ENCODE measurements around the gene CHERP. TPM values are rescaled to one million over a fixed set of nuclear protein-coding genes. Genes with fewer than 3 reads are reported as not detected.
A peak's percentile ranks its signal among the peaks of the same experiment; 100 is the strongest.
"Not testable (repeated sequence)": the region's sequence is repeated elsewhere in the genome, so short reads cannot be mapped to it uniquely, and the experiment has no call there.

Gene CHERP
- total RNA-seq, 1 donor from 2014 or later: 5.3 TPM

DNA sequence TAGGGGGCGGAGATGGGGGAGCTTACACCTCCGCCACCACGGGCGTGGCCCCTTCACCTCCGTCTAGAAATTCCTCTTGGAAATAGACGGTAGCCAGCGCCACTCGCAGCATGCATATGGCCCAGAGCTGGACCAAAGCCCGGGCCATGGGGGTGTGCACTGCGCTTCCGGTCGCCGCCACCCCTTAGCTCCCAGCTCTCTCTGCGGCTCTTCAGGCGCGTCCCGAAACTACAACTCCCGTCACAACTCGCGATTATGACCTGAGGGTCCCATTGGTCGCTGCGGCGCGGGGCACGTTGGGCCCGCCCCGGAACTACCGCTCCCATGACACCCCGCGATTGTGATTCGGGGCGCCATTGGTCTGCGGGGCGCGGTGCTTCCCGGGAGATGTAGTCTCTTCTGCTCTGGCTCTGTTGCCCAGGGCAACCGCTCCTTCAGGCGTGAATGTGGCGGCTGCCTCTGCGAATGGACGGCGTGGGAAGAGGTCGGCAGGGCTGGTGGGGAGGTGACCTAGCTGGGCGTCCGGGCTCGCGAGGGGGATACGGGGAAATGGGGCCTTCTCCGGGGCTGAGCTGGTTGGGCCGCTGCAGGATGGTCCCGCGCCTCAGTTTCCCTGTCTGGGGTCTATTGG is 46.1 kb downstream of the CHERP start, which contains the start of the genes C19orf44 and CALR3:
Gene C19orf44 (plus strand): TSS at position 413 of the 631 bp plus-strand sequence. CDS start 4,399 bp downstream, outside the sequence.
Gene CALR3 (minus strand): TSS at position 186 of the 631 bp plus-strand sequence. CDS start 38 bp downstream, at position 148.
- FAIRE-seq (peak; percentile 78), DNase-seq (ENCODE audit: low spot score in 2 of 2) (peak; percentile 86 to 94)

DNA sequence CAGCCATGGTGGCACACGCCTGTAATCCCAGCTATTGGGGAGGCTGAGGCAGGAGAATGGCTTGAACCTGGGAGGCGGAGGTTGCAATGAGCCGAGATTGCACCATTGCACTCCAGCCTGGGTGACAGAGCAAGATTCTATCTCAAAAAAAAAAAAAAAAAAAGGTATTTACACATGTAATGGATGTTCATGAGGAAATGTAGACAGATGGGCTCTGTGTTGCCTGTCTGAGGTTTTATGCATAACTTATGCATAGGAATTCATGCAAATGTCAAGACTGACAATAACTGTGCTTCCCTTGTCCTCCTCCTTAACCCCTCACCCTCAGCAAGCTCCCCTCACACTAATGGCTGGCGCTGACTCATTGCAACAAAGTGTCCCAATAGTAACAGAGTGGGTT is 55.8 kb downstream of the CHERP start:
- FAIRE-seq; DNase-seq (ENCODE audit: low spot score in 2 of 2): not testable (repeated sequence)

DNA sequence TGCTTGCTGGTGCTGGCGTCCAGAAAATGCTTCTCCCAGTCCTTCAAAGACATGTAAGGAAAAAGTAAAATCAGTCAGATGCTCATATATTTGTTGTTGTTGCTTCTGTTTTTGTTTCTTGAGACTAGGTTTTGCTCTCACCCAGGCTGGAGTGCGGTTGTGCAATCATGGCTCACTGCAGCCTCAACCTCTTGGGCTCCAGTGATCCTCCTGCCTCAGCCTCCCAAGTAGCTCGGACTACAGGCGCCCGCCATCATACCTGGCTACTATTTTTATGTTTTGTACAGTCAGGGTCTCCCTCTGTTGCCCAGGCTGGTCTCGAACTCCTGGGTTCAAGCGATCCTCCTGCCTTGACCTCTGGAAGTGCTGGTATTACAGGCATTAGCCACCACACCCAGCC is 59.5 kb downstream of the CHERP start:
- FAIRE-seq: no peak

DNA sequence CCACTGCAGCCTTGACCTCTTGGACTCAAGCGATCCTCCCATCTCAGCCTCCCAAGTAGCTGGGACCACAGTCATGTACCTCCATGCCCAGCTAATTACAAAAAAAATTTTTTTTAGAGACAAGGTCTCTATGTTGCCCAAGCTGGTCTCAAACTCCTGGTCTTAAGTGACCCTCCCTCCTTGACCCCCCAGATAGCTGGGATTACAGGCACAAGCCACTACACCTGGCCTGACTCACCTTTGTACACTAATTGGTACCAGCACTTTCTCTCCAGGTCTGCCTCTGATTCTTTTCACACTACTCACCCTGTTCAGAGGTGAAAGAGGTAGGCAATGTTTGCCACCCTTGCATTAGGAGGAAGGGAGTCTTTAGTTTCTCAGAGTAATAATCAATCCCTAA is 64.9 kb downstream of the CHERP start:
- no peak for FAIRE-seq
- DNase-seq (ENCODE audit: low spot score in 2 of 2): no peak

More for the DNA sequence above, 59.5 kb downstream of the CHERP start:
- DNase-seq (ENCODE audit: low spot score in 2 of 2): no peak

DNA sequence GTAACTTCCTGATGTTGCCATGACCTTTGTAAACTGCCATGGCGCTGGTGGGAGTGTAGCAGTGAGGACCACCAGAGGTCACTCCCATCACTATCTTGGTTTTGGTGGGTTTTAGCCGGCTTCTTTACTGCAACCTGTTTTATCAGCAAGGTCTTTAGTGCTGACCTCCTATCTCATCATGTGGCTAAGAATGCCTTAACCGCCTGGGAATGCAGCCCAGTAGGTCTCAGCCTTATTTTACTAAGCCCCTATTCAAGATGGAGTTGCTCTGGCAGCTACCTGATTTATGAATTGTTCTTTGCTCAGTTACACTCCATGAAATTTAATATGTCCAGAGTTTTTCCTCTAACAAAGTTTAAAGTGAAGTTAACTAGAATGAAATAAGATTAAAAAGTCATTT is 65.8 kb downstream of the CHERP start:
- FAIRE-seq: no peak
- DNase-seq (ENCODE audit: low spot score in 2 of 2): no peak

DNA sequence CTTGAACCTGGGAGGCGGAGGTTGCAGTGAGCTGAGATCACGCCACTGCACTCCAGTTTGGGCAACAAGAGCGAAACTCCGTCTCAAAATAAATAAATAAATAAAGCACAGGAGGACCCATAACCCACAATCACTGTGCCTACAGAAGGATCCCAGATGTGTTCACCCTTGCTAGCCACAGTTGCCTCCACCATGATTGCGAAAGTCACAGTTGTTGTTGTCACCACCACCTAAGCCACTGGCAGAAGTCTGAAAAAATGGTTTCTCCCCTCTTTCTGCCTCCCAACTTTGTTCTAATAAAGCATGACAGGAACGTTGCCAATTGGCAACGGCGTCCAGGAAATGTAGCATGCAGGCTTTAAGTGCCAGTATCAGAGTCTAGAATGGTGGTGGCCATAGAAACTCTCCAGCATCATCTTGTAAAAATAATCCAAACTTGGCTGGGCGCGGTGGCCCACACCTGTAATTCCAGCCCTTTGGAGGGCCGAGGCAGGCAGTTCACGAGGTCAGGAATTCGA is 68.3 kb downstream of the CHERP start:
- DNase-seq (ENCODE audit: low spot score in 2 of 2) (no peak), FAIRE-seq (no peak)

DNA sequence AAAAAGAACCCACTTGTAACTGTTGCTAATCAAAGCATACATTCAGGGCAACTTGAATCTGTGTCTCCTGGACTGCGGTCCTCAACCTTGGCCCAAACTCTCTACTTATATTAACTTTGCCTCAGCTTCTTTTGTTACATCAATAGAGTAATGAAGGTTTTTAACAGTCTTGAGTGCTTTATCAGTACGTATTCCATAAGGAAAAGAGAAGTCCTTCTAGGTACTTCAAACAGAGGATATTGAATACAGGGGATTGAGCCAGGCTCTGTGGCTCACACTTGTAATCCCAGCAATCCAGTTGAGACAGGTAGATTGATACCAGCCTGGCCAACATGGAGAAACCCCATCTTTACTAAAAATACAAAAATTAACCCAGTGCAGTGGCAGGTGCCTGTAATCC is 69.2 kb downstream of the CHERP start:
- FAIRE-seq (no peak), DNase-seq (ENCODE audit: low spot score in 2 of 2) (no peak)

DNA sequence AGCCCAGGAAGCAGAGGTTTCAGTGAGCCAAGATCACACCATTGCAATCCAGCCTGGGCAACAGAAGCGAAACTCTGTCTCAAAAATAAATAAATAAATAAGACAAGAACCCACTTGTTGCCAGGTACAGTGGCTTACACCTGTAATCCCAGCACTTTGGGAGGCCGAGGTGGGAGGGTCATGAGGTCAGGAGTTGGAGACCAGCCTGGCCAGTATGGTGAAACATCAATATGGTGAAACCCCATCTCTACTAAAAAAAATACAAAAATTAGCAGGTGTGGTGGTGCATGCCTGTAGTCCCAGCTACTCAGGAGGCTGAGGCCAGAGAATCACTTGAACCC is 69.7 kb downstream of the CHERP start:
- not testable (repeated sequence) for DNase-seq (ENCODE audit: low spot score in 2 of 2); FAIRE-seq

DNA sequence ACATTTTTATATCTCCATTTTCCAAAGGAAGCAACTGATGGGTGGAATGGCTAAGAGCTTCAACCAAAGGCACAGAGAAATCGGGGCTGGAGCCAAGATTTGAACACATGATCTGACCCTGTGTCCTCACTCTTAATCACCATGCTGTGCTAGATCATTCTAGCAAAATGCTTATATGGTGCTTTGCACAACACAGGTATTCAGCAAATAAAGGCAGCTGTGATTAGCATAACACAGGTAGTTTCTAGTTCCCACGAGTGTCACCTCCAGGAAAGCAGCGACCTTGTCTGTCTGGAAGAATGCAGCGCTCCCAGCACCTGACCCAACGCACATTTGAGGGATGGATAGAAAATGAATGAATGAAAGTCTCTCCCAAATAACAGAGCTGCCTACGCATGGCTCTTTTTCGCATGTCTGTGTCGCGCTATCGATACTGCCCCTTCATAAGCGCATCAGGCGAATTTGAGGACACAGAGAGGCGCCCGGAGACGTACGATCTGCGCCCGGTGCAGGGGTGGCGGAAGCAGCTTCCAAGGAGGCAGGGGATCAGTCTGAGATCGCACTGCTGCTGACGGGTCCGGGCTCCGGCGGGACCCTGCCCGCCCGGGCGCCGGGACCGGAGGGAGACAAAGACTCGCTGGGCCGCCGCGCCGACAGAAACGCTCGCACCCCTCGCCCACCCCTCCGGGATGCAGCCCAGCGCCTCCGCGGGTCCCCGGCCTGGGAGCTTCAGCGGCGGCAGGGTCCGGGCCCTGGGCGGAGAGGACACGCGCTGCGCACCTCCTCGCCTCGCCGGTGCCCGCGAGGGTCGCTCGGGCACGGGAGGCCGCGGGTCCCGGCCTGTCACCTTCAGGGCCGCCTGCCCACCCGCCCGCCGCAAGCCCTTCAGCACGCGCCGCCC is 71.1 kb downstream of the CHERP start:
- FAIRE-seq (no peak), DNase-seq (ENCODE audit: low spot score in 2 of 2) (peak in 1 of 2 donors; percentile 38)

DNA sequence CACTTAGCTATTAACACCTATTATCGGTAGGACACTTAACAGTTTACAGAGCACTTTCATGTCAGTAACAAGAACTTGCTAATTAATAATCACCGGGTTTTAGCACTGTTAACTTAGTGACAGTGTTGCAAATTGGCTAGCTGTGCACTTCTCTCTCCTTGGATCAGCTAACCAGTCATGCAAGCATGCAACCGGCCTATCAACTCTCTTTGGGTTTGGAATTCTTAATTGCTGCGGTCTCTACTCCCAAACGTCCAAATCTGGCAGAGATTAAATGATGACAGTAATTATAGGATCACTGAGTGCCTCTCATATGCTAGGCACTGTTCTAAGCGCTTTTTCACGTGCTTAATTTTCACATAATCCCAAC is 71.7 kb downstream of the CHERP start:
- FAIRE-seq: no peak
- no peak for DNase-seq (ENCODE audit: low spot score in 2 of 2)

Small RNA genes lying within 50 kb of the gene (small RNA-seq; reads per million reads assigned to genes)
- gene RN7SL146P: not detected

Other genes with a start within 250 kb of the CHERP start
- gene KLF2, start 217.6 kb downstream of the CHERP start, total RNA-seq: 2.4 TPM
- 15.1 TPM for gene EPS15L1, start 70.5 kb downstream of the CHERP start, total RNA-seq
- not detected for gene CALR3, start 46.3 kb downstream of the CHERP start, total RNA-seq
- 3.3 TPM for gene C19orf44, start 46.0 kb downstream of the CHERP start, total RNA-seq
- 22.8 TPM for gene SLC35E1, start 30.0 kb upstream of the CHERP start, total RNA-seq
- 3.7 TPM for gene MED26, start 85.8 kb upstream of the CHERP start, total RNA-seq
- gene SMIM7, start 117.7 kb upstream of the CHERP start, total RNA-seq: 41.6 TPM
- gene TMEM38A, start 118.7 kb upstream of the CHERP start, total RNA-seq: 8.6 TPM
- gene NWD1, start 177.4 kb upstream of the CHERP start, total RNA-seq: 0.41 TPM